H9 (cell line): Measurements from ENCODE around the gene ABCC4. TPM values are rescaled to one million over a fixed set of nuclear protein-coding genes. Genes with fewer than 3 reads are reported as not detected.

Experiments used
- DNase-seq: peaks from one replicate; pipeline ENCODE4 v3.0.0-alpha.2; 2017
- H2AFZ ChIP-seq: one replicate; pipeline ENCODE4 v1.6.1; 2013; ENCODE audit warnings: mild to moderate bottlenecking, low read length, control low read depth, moderate library complexity
- H2AK5ac ChIP-seq: 2 replicates; pipeline ENCODE4 v1.6.1; 2013; ENCODE audit warnings: low read length, control low read depth, mixed read lengths; ENCODE audit not compliant: insufficient read length
- H2BK120ac ChIP-seq: one replicate; pipeline ENCODE4 v1.6.1; 2013; ENCODE audit warnings: low read depth, mild to moderate bottlenecking, low read length, control low read depth, inconsistent platforms; ENCODE audit not compliant: poor library complexity, severe bottlenecking
- H2BK12ac ChIP-seq: 2 replicates; pipeline ENCODE4 v1.6.1; 2013; ENCODE audit warnings: low read length, control low read depth, mixed read lengths, low read depth; ENCODE audit not compliant: insufficient read length
- H2BK15ac ChIP-seq: 2 replicates; pipeline ENCODE4 v1.6.1; 2013; ENCODE audit warnings: low read depth, low read length, control low read depth
- H2BK20ac ChIP-seq: one replicate; pipeline ENCODE4 v1.6.1; 2013; ENCODE audit warnings: low read depth, mild to moderate bottlenecking, low read length, control low read depth, inconsistent platforms; ENCODE audit not compliant: poor library complexity, severe bottlenecking
- H2BK5ac ChIP-seq: 2 replicates; pipeline ENCODE4 v1.6.1; 2013; ENCODE audit warnings: low read length, control low read depth, mixed read lengths; ENCODE audit not compliant: insufficient read length
- H3K14ac ChIP-seq: 2 replicates; pipeline ENCODE4 v1.6.1; 2013; ENCODE audit warnings: low read length, control low read depth; ENCODE audit not compliant: insufficient read depth
- H3K18ac ChIP-seq: 2 replicates; pipeline ENCODE4 v1.6.1; 2013; ENCODE audit warnings: low read depth, mild to moderate bottlenecking, mixed read lengths, low read length, control low read depth; ENCODE audit not compliant: insufficient read length
- H3K23ac ChIP-seq: 2 replicates; pipeline ENCODE4 v1.6.1; 2013; ENCODE audit warnings: low read length, control low read depth, mixed read lengths, low read depth; ENCODE audit not compliant: insufficient read length
- H3K23me2 ChIP-seq: 2 replicates; pipeline ENCODE4 v1.6.1; 2013; ENCODE audit warnings: low read depth, mild to moderate bottlenecking, mixed read lengths, low read length, control low read depth; ENCODE audit not compliant: insufficient read length, poor library complexity, severe bottlenecking
- H3K27ac ChIP-seq: 2 replicates; pipeline ENCODE4 v1.5.1; 2013; ENCODE audit warnings: low read length, control low read depth, mixed read lengths, low read depth; ENCODE audit not compliant: insufficient read length
- H3K27me3 ChIP-seq: 2 replicates; pipeline ENCODE4 v1.6.1; 2013; ENCODE audit warnings: low read length, control low read depth, inconsistent platforms; ENCODE audit not compliant: insufficient read depth
- H3K4ac ChIP-seq: 2 replicates; pipeline ENCODE4 v1.6.1; 2013; ENCODE audit warnings: low read depth, mild to moderate bottlenecking, control low read depth, inconsistent platforms, low read length, moderate library complexity
- H3K4me1 ChIP-seq: 2 replicates; pipeline ENCODE4 v1.6.1; 2013; ENCODE audit warnings: low read length, control low read depth, inconsistent platforms; ENCODE audit not compliant: insufficient read depth
- H3K4me2 ChIP-seq: 2 replicates; pipeline ENCODE4 v1.6.1; 2013; ENCODE audit warnings: low read length, control low read depth, mixed read lengths; ENCODE audit not compliant: insufficient read length, insufficient read depth
- H3K56ac ChIP-seq: 2 replicates; pipeline ENCODE4 v1.6.1; 2013; ENCODE audit warnings: low read depth, mild to moderate bottlenecking, mixed read lengths, low read length, control low read depth; ENCODE audit not compliant: insufficient read length
- H3K79me1 ChIP-seq: 2 replicates; pipeline ENCODE4 v1.6.1; 2013; ENCODE audit warnings: low read depth, mild to moderate bottlenecking, moderate library complexity, low read length, control low read depth, inconsistent platforms; ENCODE audit not compliant: insufficient read depth, poor library complexity, severe bottlenecking
- H3K79me2 ChIP-seq: 2 replicates; pipeline ENCODE4 v1.6.1; 2013; ENCODE audit warnings: low read length, control low read depth, inconsistent platforms; ENCODE audit not compliant: insufficient read depth
- H3K9ac ChIP-seq: 2 replicates; pipeline ENCODE4 v1.6.1; 2013; ENCODE audit warnings: low read length, control low read depth, mixed read lengths; ENCODE audit not compliant: insufficient read length; ENCODE audit errors: extremely low read depth
- H3K9me3 ChIP-seq: one replicate; pipeline ENCODE4 v1.6.1; 2013; ENCODE audit warnings: low read depth, low read length, inconsistent platforms; ENCODE audit not compliant: control insufficient read depth
- H3T11ph ChIP-seq: one replicate; pipeline ENCODE4 v1.6.1; 2013; ENCODE audit warnings: mild to moderate bottlenecking, low read length, control low read depth, inconsistent platforms
- H4K20me1 ChIP-seq: one replicate; pipeline ENCODE4 v1.6.1; 2013; ENCODE audit not compliant: control insufficient read depth, insufficient read length, insufficient read depth
- H4K5ac ChIP-seq: 2 replicates; pipeline ENCODE4 v1.6.1; 2013; ENCODE audit warnings: low read depth, mild to moderate bottlenecking, mixed read lengths, low read length, control low read depth; ENCODE audit not compliant: insufficient read length
- H4K8ac ChIP-seq: replicated peaks from 2 replicates; pipeline ENCODE4 v1.6.1; 2013; ENCODE audit warnings: low read length, control low read depth, mixed read lengths, low read depth; ENCODE audit not compliant: insufficient read length
- H4K91ac ChIP-seq: 2 replicates; pipeline ENCODE4 v1.6.1; 2013; ENCODE audit warnings: low read depth, mild to moderate bottlenecking, moderate library complexity, mixed read lengths, low read length, control low read depth; ENCODE audit not compliant: insufficient read length
- H3K27ac Mint-ChIP-seq, 3 experiments: 2 replicates in 2 of 3; 3 replicates in 1 of 3; pipeline ENCODE4 v1.8.0; 2020 to 2021; ENCODE audit warnings: mixed read lengths in 3 of 3, mild to moderate bottlenecking in 1 of 3, moderate library complexity in 1 of 3
- H3K27me3 Mint-ChIP-seq: 2 replicates; pipeline ENCODE4 v1.8.0; 2021; ENCODE audit warnings: low read depth, mild to moderate bottlenecking, moderate library complexity, mixed read lengths
- H3K36me3 Mint-ChIP-seq, 3 experiments: 2 replicates in 2 of 3; 3 replicates in 1 of 3; pipeline ENCODE4 v1.8.0; 2020 to 2021; ENCODE audit warnings: low read depth in 3 of 3, mixed read lengths in 3 of 3; ENCODE audit not compliant: insufficient read depth in 1 of 3
- H3K4me1 Mint-ChIP-seq, 2 experiments: 2 replicates each; pipeline ENCODE4 v1.8.0; 2020; ENCODE audit warnings: mixed read lengths in 2 of 2
- H3K4me3 Mint-ChIP-seq, 2 experiments: 2 replicates in 1 of 2; 3 replicates in 1 of 2; pipeline ENCODE4 v1.8.0; 2020 to 2021; ENCODE audit warnings: mild to moderate bottlenecking in 2 of 2, mixed read lengths in 2 of 2, moderate library complexity in 1 of 2
- H3K9me3 Mint-ChIP-seq, 2 experiments: 2 replicates in 1 of 2; 3 replicates in 1 of 2; pipeline ENCODE4 v1.8.0; 2020; ENCODE audit warnings: mild to moderate bottlenecking in 2 of 2, mixed read lengths in 2 of 2, moderate library complexity in 1 of 2
- WGBS: extraction: QIAGEN DNeasy Blood & Tissue Kit; methylation state at CpG from one replicate; pipeline ENCODE4 v1.1.7; 2013; ENCODE audit warnings: missing lambda C conversion rate, low lambda C conversion rate, mixed read lengths; ENCODE audit not compliant: insufficient read length; ENCODE audit errors: extremely low coverage; 5-methylcytosine and 5-hydroxymethylcytosine counted together
- total RNA-seq: library from RNA; stranded (reverse); gene quantifications from 2 replicates; pipeline ENCODE4 v1.2.1, GENCODE V29; 2021
- TF ChIP-seq, protein P1 (sequence below): fragments of 200-600 bp; sonication (generic); conservative IDR thresholded peaks from 3 replicates; pipeline ENCODE4 v1.8.0; 2021; ENCODE audit warnings: antibody characterized with exemption, mild to moderate bottlenecking

ABCC4 gene
- total RNA-seq, 1 experiment from 2014 or later, result 5.9 TPM

DNA sequence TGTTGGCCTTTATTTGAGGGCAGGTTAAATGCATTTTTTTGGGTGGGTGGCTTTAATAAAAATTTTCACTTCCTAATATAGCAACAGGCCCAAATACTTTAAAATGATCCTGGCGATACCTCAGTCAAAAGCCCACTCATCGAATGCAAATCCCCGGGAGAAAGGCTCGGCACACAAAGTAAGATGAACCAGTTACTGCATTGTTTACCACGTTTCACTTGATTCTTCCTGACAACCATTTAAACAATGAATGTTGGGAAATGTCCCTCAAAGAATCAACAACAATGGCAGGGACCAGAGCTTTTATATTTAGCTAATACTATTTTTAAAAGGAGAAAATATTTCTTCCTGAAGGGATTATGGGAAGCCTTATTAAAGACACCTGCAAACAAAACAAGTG, 187.7 kb downstream of the ABCC4 start:
- no peaks in the 10 kb centered on the region for H3K27me3 ChIP-seq
- no peak overlapping the region for H2BK12ac ChIP-seq
- no peak overlapping the region for H3T11ph ChIP-seq
- no peak overlapping the region for H2BK5ac ChIP-seq
- H3K56ac ChIP-seq, result no peak overlapping the region
- H2BK120ac ChIP-seq, result no peak overlapping the region
- H3K9me3 Mint-ChIP-seq, result peaks cover 4 to 5% of the 10 kb centered on the region in 2 experiments
- TF ChIP-seq, protein P1, sequence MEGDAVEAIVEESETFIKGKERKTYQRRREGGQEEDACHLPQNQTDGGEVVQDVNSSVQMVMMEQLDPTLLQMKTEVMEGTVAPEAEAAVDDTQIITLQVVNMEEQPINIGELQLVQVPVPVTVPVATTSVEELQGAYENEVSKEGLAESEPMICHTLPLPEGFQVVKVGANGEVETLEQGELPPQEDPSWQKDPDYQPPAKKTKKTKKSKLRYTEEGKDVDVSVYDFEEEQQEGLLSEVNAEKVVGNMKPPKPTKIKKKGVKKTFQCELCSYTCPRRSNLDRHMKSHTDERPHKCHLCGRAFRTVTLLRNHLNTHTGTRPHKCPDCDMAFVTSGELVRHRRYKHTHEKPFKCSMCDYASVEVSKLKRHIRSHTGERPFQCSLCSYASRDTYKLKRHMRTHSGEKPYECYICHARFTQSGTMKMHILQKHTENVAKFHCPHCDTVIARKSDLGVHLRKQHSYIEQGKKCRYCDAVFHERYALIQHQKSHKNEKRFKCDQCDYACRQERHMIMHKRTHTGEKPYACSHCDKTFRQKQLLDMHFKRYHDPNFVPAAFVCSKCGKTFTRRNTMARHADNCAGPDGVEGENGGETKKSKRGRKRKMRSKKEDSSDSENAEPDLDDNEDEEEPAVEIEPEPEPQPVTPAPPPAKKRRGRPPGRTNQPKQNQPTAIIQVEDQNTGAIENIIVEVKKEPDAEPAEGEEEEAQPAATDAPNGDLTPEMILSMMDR, result no peak
- no peaks in the 10 kb centered on the region for H3K23me2 ChIP-seq
- no peak overlapping the region for H3K9ac ChIP-seq
- H3K4me2 ChIP-seq, result no peak overlapping the region
- H3K27ac ChIP-seq, result no peak overlapping the region
- no peaks in the 10 kb centered on the region; the same call in 1 of the 2 replicates for H3K4me1 ChIP-seq
- H3K4me3 Mint-ChIP-seq, result no peak overlapping the region
- H3K79me2 ChIP-seq, result no peaks in the 10 kb centered on the region
- no peak overlapping the region for H3K14ac ChIP-seq
- peaks cover 5% of the 10 kb centered on the region for H3K9me3 ChIP-seq
- no peak overlapping the region for H4K5ac ChIP-seq
- H3K79me1 ChIP-seq, result no peaks in the 10 kb centered on the region
- WGBS, result no CpG with 5 or more reads among the region's 5 CpGs
- H2BK15ac ChIP-seq, result no peak overlapping the region
- H3K27ac Mint-ChIP-seq, result 0 out of 7 replicates have a peak overlapping the region, but pooled peaks of 1 of the 3 experiments have one; percentile 53
- no peak overlapping the region for H3K4ac ChIP-seq
- H3K27me3 Mint-ChIP-seq, result no peaks in the 10 kb centered on the region; the same call in 1 of the 2 replicates
- H4K91ac ChIP-seq, result no peak overlapping the region
- no peak overlapping the region for H2AFZ ChIP-seq
- no peak overlapping the region for H3K23ac ChIP-seq
- H4K20me1 ChIP-seq, result no peaks in the 10 kb centered on the region
- peaks cover 0 to 5% (median 4%) of the 10 kb centered on the region in 3 experiments; a peak in 6 of 7 replicates for H3K36me3 Mint-ChIP-seq
- no peak overlapping the region for H2AK5ac ChIP-seq
- H3K18ac ChIP-seq, result no peak overlapping the region
- no peak overlapping the region for H2BK20ac ChIP-seq
- DNase-seq, result no peak
- H3K4me1 Mint-ChIP-seq, result peaks cover 30 to 32% of the 10 kb centered on the region in 2 experiments
- H4K8ac ChIP-seq, result no peak overlapping the region
